Keratinocyte (primary cell): ENCODE data around the gene SCGB1A1.
"Not testable (repeated sequence)": the region's sequence is repeated elsewhere in the genome, so short reads cannot be mapped to it uniquely, and the experiment has no call there.

ENCODE experiments used
- EZH2 ChIP-seq: IDR thresholded peaks from one replicate; pipeline ENCODE4 v1.6.1; 2012; ENCODE audit warnings: inconsistent platforms, mild to moderate bottlenecking, low read length, moderate library complexity
- TF ChIP-seq, protein P1 (sequence below), 3 experiments: IDR thresholded peaks in 1 of 3; conservative IDR thresholded peaks in 1 of 3; optimal IDR thresholded peaks in 1 of 3; 2 replicates in 2 of 3; 3 replicates in 1 of 3; pipeline versions ENCODE3 to v1.5.1; 2011; ENCODE audit warnings: low read length in 3 of 3, mild to moderate bottlenecking in 3 of 3, moderate library complexity in 2 of 3, control low read depth in 1 of 3, inconsistent platforms in 1 of 3; ENCODE audit not compliant: insufficient read depth in 2 of 3; ENCODE audit errors: extremely low read depth in 1 of 3

DNA sequence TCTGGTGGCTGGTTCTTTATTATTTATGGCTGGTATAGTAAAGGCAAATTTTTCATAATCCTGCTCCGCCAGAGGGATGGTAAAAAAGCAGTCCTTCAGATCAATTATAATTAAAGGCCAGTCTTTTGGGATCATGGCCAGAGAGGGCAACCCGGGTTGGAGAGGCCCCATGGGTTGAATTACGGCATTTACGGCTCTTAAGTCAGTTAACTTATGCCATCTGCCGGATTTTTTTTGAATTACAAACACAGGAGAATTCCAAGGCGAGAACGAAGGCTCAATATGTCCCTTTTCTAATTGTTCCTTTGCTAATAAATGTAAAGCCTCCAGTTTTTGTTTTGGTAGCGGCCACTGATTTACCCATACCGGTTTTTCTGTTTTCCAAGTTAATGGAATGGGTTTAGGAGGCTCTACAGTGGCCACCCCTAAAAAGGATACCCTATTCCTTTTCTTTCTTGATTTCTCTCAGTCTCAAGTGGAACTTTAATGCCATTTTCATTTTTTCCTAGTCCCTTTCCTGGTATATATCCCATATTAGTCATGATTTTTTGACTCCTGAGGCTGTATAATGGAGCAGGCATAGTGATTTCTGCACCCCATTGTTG lies 40.3 kb upstream of the SCGB1A1 start:
- TF ChIP-seq, protein P1, sequence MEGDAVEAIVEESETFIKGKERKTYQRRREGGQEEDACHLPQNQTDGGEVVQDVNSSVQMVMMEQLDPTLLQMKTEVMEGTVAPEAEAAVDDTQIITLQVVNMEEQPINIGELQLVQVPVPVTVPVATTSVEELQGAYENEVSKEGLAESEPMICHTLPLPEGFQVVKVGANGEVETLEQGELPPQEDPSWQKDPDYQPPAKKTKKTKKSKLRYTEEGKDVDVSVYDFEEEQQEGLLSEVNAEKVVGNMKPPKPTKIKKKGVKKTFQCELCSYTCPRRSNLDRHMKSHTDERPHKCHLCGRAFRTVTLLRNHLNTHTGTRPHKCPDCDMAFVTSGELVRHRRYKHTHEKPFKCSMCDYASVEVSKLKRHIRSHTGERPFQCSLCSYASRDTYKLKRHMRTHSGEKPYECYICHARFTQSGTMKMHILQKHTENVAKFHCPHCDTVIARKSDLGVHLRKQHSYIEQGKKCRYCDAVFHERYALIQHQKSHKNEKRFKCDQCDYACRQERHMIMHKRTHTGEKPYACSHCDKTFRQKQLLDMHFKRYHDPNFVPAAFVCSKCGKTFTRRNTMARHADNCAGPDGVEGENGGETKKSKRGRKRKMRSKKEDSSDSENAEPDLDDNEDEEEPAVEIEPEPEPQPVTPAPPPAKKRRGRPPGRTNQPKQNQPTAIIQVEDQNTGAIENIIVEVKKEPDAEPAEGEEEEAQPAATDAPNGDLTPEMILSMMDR (optimal IDR thresholded peaks at IDR 0.05 in 1 of 3, IDR thresholded peaks at IDR 0.05 in 1 of 3, conservative IDR thresholded peaks at IDR 0.05 in 1 of 3; ENCODE audit: extremely low read depth in 1 of 3, insufficient read depth in 2 of 3, low read length in 3 of 3), result peak in 2 of 3 experiments; percentile 3 to 6
- TF ChIP-seq EZH2, result not testable (repeated sequence)
